GM19023 (cell line): Measurements from ENCODE around the gene SLC9C2.
"Not testable (repeated sequence)": the region's sequence is repeated elsewhere in the genome, so short reads cannot be mapped to it uniquely, and the experiment has no call there.

Experiments used
- ATAC-seq: cut with Tn5 transposase; IDR thresholded peaks from one replicate; pipeline ENCODE4 v1.9.1; 2021; ENCODE audit warnings: mild to moderate bottlenecking, moderate library complexity; ENCODE audit not compliant: unreplicated experiment

The SLC9C2 gene, protein sequence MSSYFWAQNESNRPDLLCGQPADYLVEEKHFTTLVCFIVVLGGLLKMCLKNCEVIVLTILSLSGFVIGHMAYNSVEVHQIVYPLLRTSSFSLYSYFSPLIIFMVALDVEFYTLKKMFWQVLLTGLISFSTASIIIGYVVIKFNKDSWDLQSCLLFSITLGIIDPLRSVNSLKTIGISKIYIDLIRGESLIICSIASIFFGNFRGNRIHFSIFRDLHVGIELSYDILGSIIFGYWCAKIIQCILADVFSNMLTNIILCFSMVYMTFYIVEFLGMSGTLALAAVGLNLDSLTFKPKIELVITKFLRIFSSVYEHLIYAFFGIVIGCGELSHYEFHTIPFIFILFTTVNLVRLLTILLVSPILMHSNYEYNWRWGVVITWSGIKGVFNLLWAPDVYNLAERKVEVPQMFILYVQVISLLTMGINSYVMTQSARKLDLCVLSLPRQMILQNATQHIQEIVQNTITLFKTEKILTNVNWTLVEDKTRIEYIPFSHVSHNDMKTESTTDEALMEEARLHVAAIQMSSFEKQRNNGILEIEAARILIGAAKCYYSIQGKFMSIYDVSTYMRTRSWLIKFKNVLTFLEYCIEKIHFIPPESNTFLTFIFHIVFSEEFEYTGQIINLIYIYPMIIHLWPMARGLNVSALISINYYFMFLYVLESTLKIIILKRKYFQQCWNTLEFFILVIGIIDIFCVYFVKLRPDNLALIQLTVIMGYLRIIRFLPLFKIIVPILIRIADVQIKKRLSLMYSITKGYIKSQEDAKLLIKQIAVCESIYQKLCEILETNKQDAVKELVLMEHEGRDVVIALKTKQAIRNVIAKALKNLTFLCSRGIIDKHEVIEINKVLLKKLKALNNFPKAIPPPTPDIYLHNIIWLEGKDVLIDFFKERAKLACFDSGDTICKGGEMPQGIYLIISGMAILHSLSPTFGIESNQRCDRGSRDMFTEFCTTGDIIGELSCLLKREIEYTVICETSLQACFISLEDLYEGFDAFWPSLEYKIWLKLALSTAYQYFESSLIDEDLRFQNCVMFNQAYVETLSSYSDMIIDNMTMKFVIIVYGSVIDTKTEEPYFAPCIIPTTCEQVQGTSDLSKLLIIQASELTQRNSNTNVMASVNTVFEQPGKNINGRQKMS

GRCh38 chr1:173603056-173603591 lies at the start of gene SLC9C2:
TSS of gene SLC9C2 (minus strand) at chr1:173603072. CDS start at chr1:173601776, 1,296 bp downstream.
- ATAC-seq, result no peak

DNA sequence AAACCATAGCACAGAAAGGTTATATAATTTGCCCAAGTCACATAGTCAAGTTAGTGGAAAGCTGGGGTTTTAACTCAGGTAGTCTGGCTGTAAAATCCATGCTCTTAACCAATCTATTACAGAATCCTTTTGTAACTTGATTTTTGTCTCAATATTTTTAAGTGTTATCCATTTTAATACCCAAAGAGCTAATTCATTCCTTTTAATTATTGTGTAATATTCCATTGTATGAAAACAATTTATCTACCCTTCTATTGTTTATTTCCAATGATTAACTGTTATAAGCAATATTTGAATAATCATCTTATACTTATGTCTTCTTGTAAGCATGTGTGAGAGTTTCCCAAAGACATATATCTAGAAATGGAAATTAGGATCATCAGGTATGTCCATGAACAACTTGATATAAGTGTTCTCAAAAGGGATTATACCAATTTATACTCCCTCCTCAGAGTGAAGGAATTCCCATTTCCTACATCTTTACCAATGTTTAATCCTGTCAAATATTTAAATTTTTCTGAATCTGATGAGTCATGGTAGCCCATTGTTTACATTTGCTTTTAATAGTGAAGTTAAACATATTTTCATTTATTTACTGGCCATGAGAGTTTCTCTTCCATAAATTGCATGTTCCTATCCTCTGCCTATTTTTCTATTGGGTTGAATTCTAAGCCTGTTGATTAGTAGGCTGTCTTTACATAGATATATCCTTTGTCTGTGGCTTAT lies 46.2 kb upstream of the SLC9C2 start:
- ATAC-seq, result no peak

DNA sequence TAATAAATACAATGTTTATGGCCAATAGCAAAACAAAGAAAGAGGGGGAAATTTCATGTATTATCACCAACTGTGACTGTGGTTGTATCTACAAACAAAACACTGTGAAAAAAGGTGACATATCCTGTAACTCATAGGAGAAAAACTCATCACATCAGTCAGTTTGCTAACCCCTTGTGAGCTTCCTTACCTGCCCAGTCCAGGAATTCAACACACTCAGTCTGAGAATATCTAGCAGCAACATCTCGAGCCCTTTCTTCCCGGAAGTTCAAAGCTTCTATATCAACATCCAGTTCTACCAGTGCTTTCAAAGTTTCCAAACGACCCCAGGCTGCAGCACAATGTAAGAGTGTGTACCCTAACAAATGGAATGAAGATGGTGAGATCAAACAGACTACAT lies 43.8 kb upstream of the SLC9C2 start:
- no peak for ATAC-seq

DNA sequence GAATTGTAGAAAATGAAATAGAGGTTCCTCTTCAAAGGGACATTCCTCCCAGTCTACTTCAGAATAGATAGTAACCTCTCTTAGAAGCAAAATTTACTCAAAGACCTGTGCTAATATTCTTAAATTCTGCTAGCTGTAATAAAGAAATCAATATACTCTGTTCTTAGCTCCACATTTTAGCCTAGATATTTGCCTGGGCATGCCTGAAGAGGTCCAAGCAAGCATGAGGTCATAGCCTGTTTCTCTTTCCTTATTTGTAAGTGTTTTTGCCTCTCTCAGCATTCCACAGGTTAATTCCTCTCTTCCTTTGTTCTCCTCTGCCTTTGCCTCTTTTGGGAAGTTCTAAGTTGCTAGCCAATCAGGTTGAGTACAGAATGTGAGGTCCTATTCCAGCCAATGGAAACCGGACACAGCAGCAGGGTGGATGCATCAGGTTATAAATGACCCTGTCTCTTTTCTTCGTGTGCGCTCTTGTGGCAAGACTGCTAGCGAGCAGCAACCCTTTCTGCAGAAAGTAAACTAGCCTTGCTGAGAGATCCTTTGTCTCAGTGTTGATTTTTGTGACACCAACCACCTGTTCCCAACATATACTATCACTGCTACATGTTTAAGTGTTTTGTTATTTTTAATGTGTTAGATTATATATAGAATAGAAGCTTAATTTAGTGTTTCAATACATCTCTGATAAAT lies 39.7 kb upstream of the SLC9C2 start:
- ATAC-seq, result not testable (repeated sequence)

- ATAC-seq, result no peak
These were observed 36.2 kb upstream of the SLC9C2 start for GRCh38 chr1:173639102-173639501.

- ATAC-seq, result no peak
These were observed 35.5 kb upstream of the SLC9C2 start for GRCh38 chr1:173638043-173639021.

GRCh38 chr1:173637236-173638042 lies 34.6 kb upstream of the SLC9C2 start:
- ATAC-seq, result not testable (repeated sequence)

GRCh38 chr1:173635116-173635515 lies 32.2 kb upstream of the SLC9C2 start, which contains the start of gene TEX50:
TSS of gene TEX50 (plus strand) at chr1:173635338. CDS start at chr1:173635522, 184 bp downstream.
- no peak for ATAC-seq

- no peak for ATAC-seq
These were observed 26.0 kb upstream of the SLC9C2 start for GRCh38 chr1:173628888-173629287.

DNA sequence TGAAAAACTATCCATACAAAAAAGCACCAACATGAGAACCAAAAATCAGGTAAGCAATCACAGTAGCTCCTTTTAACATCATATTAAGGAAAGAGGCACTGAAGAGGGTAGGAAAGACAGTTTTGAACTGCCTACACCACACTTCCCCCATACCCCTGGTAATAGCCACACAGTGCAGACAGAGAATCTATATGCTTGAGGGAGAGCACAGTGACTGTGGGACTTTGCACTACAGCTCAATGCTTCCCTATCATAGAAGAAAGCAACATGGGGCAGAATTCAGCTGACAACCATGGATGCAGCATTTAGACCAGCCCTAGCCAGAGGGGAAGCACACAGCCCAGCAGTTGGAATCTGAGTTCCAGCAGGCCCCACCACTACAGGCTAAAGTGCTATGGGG lies 24.4 kb upstream of the SLC9C2 start:
- ATAC-seq, result no peak

DNA sequence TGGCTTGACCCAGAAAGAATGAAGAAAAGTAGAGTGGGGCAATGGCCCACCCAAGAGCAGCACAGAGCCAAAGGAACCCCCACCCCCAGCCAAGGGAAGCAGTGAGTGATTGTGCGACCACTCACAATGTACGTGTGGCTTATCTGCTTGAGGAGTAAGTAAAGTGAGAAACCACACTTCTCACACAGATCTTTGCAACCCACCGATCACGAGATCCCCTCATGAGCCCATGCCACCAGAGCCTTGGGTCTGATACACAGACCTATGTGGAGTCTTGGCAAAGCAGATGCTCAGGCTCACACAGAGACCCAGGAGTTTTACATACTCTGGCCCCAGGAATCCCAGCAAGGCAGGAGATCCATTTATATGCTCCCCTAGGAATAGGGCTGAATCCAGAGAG lies 14.0 kb upstream of the SLC9C2 start:
- ATAC-seq, result no peak

DNA sequence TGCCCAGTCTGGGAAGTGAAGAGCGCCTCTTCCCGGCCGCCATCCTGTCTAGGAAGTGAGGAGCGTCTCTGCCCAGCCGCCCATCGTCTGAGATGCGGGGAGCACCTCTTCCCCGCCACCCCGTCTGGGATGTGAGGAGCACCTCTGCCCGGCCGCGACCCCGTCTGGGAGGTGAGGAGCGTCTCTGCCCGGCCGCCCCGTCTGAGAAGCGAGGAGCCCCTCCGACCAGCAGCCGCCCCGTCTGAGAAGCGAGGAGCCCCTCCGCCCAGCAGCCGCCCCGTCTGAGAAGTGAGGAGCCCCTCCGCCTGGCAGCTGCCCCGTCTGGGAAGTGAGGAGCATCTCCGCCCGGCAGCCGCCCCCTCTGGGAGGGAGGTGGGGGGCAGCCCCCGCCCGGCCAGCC lies 10.2 kb upstream of the SLC9C2 start:
- ATAC-seq, result not testable (repeated sequence)

GRCh38 chr1:173608503-173609216 lies 5.8 kb upstream of the SLC9C2 start:
- no peak for ATAC-seq

DNA sequence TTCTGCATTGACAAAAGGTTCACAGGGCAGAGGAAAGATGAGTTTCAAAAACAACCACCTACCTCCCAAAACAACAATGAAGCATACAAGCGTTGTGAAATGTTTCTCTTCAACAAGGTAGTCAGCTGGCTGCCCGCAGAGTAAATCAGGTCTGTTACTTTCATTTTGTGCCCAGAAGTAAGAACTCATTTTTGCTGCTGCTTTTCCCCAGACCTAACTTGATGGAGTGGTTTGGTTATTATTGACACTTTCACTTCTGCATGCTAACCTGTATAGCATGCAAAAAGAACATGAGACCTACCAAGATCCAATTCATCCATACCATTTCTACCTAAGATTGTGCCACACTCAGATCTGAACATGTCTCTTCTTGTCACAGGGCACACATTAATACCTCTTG lies 1.3 kb downstream of the SLC9C2 start:
- ATAC-seq, result no peak

DNA sequence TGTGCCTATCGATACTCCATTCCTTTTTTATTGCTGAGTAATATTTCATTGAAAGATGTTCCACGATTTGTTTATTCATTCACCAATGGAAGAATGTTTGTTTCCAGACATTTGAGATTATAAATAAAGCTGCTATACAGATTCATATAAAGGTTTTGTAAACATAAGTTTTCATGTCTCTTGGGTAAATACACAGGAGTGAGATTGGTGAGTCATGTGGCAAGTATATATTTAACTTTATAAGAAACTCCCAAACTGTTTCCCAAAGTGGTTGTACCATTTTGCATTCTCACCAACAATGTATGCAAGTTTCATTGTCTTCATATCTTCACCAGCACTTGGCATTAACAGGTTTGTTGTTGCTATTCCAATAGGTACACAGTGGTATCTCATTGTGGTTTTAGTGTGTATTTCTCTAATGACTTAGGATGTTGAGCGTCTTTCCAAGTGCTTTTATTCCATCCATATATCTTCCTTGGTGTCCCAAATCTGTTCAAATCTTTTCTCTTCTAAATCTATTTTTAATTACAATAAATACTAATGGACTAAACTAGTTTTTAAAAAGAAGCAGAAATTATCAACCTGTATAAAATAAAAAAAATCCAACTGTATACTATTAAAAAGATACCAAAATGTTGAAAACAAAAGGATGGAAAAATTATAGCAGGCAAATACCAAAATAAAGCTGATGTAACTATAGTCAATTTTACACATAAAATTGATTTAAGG lies 6.6 kb downstream of the SLC9C2 start:
- no peak for ATAC-seq

- not testable (repeated sequence) for ATAC-seq
These were observed 11.7 kb downstream of the SLC9C2 start for GRCh38 chr1:173591138-173591537.
